ENCODE measurements around the gene OR11H1. TPM values are rescaled to one million over a fixed set of nuclear protein-coding genes. Genes with fewer than 3 reads are reported as not detected.
"Not testable (repeated sequence)": the region's sequence is repeated elsewhere in the genome, so short reads cannot be mapped to it uniquely, and the experiment has no call there.

OR11H1 gene, protein sequence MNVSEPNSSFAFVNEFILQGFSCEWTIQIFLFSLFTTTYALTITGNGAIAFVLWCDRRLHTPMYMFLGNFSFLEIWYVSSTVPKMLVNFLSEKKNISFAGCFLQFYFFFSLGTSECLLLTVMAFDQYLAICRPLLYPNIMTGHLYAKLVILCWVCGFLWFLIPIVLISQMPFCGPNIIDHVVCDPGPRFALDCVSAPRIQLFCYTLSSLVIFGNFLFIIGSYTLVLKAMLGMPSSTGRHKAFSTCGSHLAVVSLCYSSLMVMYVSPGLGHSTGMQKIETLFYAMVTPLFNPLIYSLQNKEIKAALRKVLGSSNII
- not detected for total RNA-seq

DNA sequence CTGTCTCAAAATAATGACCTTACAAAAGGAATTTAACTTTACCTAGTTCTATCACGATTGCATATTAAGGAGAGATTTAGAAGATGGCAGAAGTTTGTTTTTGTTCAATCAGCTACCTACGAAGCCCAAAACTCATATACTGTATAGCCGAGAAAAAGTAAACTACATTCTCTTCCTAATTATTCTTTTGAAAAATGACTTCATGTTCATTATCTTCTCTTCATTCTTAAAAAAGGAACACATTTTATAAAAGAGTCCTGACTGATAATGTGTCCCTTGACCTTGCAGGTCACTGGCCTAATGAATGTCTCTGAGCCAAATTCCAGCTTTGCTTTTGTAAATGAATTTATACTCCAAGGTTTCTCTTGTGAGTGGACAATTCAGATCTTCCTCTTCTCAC, at the start of gene OR11H1:
OR11H1 (plus strand) TSS at position 301 of the 400 bp plus-strand sequence; CDS start at position 301, 0 bp downstream.
- H3K9me3 Mint-ChIP-seq (ENCODE audit: insufficient read depth); H3K4me3 Mint-ChIP-seq; H3K27ac Mint-ChIP-seq; DNase-seq; CTCF ChIA-PET; H3K36me3 Mint-ChIP-seq (ENCODE audit: low read depth); POLR2A ChIA-PET; ATAC-seq; H3K4me1 Mint-ChIP-seq (ENCODE audit: low read depth); H3K27me3 Mint-ChIP-seq (ENCODE audit: low read depth): not testable (repeated sequence)

DNA sequence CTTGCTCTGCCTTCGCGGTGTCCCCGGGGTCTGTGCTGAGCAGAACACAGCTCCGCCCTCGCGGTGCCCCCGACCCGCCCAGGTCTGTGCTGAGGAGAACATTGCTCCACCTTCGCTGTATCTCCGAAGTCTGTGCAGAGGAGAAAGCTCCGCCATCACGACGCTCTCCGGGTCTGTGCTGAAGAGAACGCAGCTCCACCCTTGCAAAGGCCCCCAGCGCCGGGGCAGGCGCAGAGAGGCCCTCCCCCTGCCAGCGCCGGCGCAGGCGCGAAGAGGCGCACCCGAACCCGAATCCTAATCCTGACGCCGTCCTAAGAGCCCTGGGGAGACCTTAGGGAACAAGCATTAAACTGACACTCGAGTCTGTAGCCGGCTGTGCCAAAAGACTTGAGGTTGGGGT, 18.0 kb upstream of the OR11H1 start:
- H3K4me1 Mint-ChIP-seq (ENCODE audit: low read depth); H3K36me3 Mint-ChIP-seq (ENCODE audit: low read depth); H3K9me3 Mint-ChIP-seq (ENCODE audit: insufficient read depth); CTCF ChIA-PET; ATAC-seq; POLR2A ChIA-PET; DNase-seq; H3K27ac Mint-ChIP-seq; H3K4me3 Mint-ChIP-seq; H3K27me3 Mint-ChIP-seq (ENCODE audit: low read depth): not testable (repeated sequence)

DNA sequence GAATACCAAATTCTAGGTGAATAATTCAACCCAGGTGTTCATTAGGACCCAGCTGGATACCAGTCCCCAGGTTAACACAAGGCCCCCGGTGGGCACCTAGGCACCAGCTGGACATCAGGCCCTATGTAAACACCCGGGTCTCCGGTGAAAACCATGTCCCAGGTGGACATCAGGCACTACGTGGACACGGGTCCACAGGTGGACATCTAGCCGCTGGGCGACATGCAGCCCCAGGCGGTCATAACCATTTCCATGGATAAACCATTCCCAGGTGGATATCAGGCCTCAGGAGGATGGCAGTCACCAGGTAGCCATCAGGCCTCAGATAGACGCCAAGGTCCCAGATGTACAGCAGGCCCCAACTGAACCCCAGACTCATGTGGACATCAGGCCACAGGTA, 12.1 kb upstream of the OR11H1 start:
- CTCF ChIA-PET; H3K4me1 Mint-ChIP-seq (ENCODE audit: low read depth); H3K36me3 Mint-ChIP-seq (ENCODE audit: low read depth); H3K27me3 Mint-ChIP-seq (ENCODE audit: low read depth); DNase-seq; H3K4me3 Mint-ChIP-seq; H3K9me3 Mint-ChIP-seq (ENCODE audit: insufficient read depth); POLR2A ChIA-PET; ATAC-seq; H3K27ac Mint-ChIP-seq: not testable (repeated sequence)

DNA sequence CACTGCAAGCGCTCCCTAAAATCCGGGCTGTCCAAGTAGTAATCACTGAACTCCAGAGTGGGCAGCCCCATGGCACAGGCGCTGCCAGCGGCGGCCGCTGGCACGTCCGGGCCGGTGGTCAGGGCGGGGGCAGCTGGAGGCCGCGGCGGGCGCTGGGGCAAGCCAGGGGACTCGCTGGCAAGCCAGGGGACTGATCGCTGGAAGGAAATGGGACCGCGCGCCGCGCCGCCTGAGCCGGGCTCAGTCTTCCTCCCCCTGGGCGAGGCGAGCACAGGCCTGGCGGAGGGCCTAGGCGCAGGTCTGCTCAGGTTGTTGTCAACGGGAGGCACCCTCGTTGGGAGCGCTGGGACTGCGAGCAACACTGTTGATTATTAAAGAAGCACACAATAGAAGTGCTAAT, 25.8 kb downstream of the OR11H1 start:
- POLR2A ChIA-PET; H3K9me3 Mint-ChIP-seq (ENCODE audit: insufficient read depth); H3K4me1 Mint-ChIP-seq (ENCODE audit: low read depth); H3K27me3 Mint-ChIP-seq (ENCODE audit: low read depth); H3K36me3 Mint-ChIP-seq (ENCODE audit: low read depth); H3K27ac Mint-ChIP-seq; H3K4me3 Mint-ChIP-seq; CTCF ChIA-PET; ATAC-seq; DNase-seq: not testable (repeated sequence)

DNA sequence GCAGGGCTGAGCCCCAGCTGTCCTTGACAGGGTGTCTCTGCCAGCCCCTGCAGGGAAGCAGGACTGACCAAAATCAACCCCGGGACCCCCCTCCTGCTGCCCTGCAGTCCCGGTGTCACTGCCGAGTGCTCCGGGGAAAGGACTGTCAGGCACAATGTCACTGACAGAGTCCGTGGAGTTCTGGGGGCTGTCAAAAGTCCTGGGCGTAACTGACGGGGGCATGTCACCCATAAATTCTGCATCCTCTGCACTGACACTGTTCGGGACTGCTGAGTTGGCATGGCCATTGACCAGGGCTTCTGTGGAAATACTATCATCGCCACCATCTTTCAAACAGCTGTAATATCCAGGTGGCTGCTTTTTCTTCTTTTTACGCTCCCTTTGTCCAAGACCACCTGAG, 35.5 kb downstream of the OR11H1 start:
- H3K27ac Mint-ChIP-seq; H3K4me1 Mint-ChIP-seq (ENCODE audit: low read depth); CTCF ChIA-PET; H3K4me3 Mint-ChIP-seq; ATAC-seq; H3K36me3 Mint-ChIP-seq (ENCODE audit: low read depth); H3K9me3 Mint-ChIP-seq (ENCODE audit: insufficient read depth); DNase-seq; H3K27me3 Mint-ChIP-seq (ENCODE audit: low read depth); POLR2A ChIA-PET: not testable (repeated sequence)

DNA sequence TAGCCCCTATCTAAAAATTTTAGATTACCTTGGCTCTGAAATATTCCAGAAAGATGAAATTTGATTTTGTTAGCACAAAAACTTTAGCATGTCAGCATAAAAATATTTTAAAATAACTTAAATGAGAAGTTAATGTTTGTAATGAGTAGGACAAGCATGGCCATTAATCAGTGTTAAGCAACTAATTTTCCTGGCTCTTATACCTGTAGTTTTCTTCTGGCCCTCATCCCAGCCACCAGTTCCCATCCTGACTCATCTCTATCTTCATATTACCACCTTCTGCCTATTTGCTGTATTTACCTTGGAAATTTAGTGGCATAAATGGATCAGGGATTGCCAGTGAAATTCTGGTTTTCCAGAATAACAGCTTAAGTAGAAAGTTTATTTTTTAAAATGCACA, 37.1 kb downstream of the OR11H1 start:
- DNase-seq; H3K27me3 Mint-ChIP-seq (ENCODE audit: low read depth); H3K9me3 Mint-ChIP-seq (ENCODE audit: insufficient read depth); H3K4me1 Mint-ChIP-seq (ENCODE audit: low read depth); H3K4me3 Mint-ChIP-seq; H3K36me3 Mint-ChIP-seq (ENCODE audit: low read depth); CTCF ChIA-PET; ATAC-seq; H3K27ac Mint-ChIP-seq; POLR2A ChIA-PET: not testable (repeated sequence)

Other genes starting within 250 kb of the OR11H1 start
- gene POTEH, start 161.8 kb downstream of the OR11H1 start, total RNA-seq, result not detected